Measurements from ENCODE around the gene ADAMTS12. TPM values are rescaled to one million over a fixed set of nuclear protein-coding genes. Genes with fewer than 3 reads are reported as not detected.

The ADAMTS12 gene
- total RNA-seq, 1 experiment from 2014 or later = not detected

GRCh38 chr5:33743099-33743498 is 148.7 kb downstream of the ADAMTS12 start:
- Mint-ChIP-seq H3K27ac (ENCODE audit: unreplicated experiment) (no peak overlapping the region), H3K4me1 (ENCODE audit: low read depth, unreplicated experiment) (no peaks in the 10 kb centered on the region), H3K36me3 (ENCODE audit: insufficient read depth, unreplicated experiment) (peaks cover 5% of the 10 kb centered on the region), H3K9me3 (ENCODE audit: unreplicated experiment) (no peaks in the 10 kb centered on the region), H3K27me3 (ENCODE audit: insufficient read depth, unreplicated experiment) (peaks cover 2% of the 10 kb centered on the region), H3K4me3 (ENCODE audit: unreplicated experiment) (no peak overlapping the region)
- Histone ChIP-seq H3K27me3 (replicated peaks; ENCODE audit: control insufficient read depth, insufficient read depth, low read length) (no peaks in the 10 kb centered on the region), H3K36me3 (ENCODE audit: control insufficient read depth, insufficient read depth, low read length) (no peaks in the 10 kb centered on the region), H3K9me3 (no peaks in the 10 kb centered on the region), H3K4me3 (ENCODE audit: low read depth, low read length) (no peak overlapping the region), H3K4me1 (peaks cover 10% of the 10 kb centered on the region; the same call in 1 of the 2 replicates)
- ChIA-PET CTCF (no interaction called here), POLR2A (no interaction called here)
- TF ChIP-seq CTCF (IDR thresholded peaks at IDR 0.05; ENCODE audit: insufficient read depth in 1 of 2, low read depth in 1 of 2, low read length in 1 of 2, severe bottlenecking in 1 of 2, unreplicated experiment in 1 of 2) = no peak
- DNase-seq = no peak
- no TSS peak for BruUV-seq (replicated peaks)
- intact Hi-C loops (cut with micrococcal nuclease; ENCODE audit: unreplicated experiment) = no loop called here

- no peak for TF ChIP-seq CTCF (IDR thresholded peaks at IDR 0.05; ENCODE audit: insufficient read depth in 1 of 2, low read depth in 1 of 2, low read length in 1 of 2, severe bottlenecking in 1 of 2, unreplicated experiment in 1 of 2)
- Histone ChIP-seq H3K4me3 (ENCODE audit: low read depth, low read length) (no peak overlapping the region), H3K9me3 (no peaks in the 10 kb centered on the region), H3K36me3 (ENCODE audit: control insufficient read depth, insufficient read depth, low read length) (no peaks in the 10 kb centered on the region), H3K4me1 (peaks cover 10% of the 10 kb centered on the region; the same call in 1 of the 2 replicates), H3K27me3 (replicated peaks; ENCODE audit: control insufficient read depth, insufficient read depth, low read length) (no peaks in the 10 kb centered on the region)
- H3K9me3 Mint-ChIP-seq (ENCODE audit: unreplicated experiment) = no peaks in the 10 kb centered on the region
- POLR2A ChIA-PET = no interaction called here
- DNase-seq = no peak
- CTCF ChIA-PET = no interaction called here
- no peak overlapping the region for H3K27ac Mint-ChIP-seq (ENCODE audit: unreplicated experiment)
- H3K4me1 Mint-ChIP-seq (ENCODE audit: low read depth, unreplicated experiment) = no peaks in the 10 kb centered on the region
- no peak overlapping the region for H3K4me3 Mint-ChIP-seq (ENCODE audit: unreplicated experiment)
- BruUV-seq (replicated peaks) = no TSS peak
- peaks cover 5% of the 10 kb centered on the region for H3K36me3 Mint-ChIP-seq (ENCODE audit: insufficient read depth, unreplicated experiment)
- peaks cover 2% of the 10 kb centered on the region for H3K27me3 Mint-ChIP-seq (ENCODE audit: insufficient read depth, unreplicated experiment)
- intact Hi-C loops (cut with micrococcal nuclease; ENCODE audit: unreplicated experiment) = no loop called here
These were observed 149.6 kb downstream of the ADAMTS12 start for GRCh38 chr5:33742181-33742580.

GRCh38 chr5:33738967-33739366 is 152.8 kb downstream of the ADAMTS12 start:
- no peak overlapping the region for H3K4me3 ChIP-seq (ENCODE audit: low read depth, low read length)
- intact Hi-C loops (cut with micrococcal nuclease; ENCODE audit: unreplicated experiment) = loop anchor here (10.0 kb wide), 1 partner anchor 196 kb away; the partner anchor contains the start of gene RXFP3
- Mint-ChIP-seq H3K27ac (ENCODE audit: unreplicated experiment) (peak overlapping the region; percentile 57), H3K36me3 (ENCODE audit: insufficient read depth, unreplicated experiment) (peaks cover 5% of the 10 kb centered on the region), H3K9me3 (ENCODE audit: unreplicated experiment) (no peaks in the 10 kb centered on the region), H3K27me3 (ENCODE audit: insufficient read depth, unreplicated experiment) (peaks cover under 1% of the 10 kb centered on the region), H3K4me1 (ENCODE audit: low read depth, unreplicated experiment) (no peaks in the 10 kb centered on the region), H3K4me3 (ENCODE audit: unreplicated experiment) (no peak overlapping the region)
- ChIA-PET POLR2A (no interaction called here), CTCF (no interaction called here)
- no TSS peak for BruUV-seq (replicated peaks)
- H3K4me1 ChIP-seq = peaks cover 10% of the 10 kb centered on the region; the same call in 1 of the 2 replicates
- H3K27me3 ChIP-seq (replicated peaks; ENCODE audit: control insufficient read depth, insufficient read depth, low read length) = no peaks in the 10 kb centered on the region
- TF ChIP-seq CTCF (IDR thresholded peaks at IDR 0.05; ENCODE audit: insufficient read depth in 1 of 2, low read depth in 1 of 2, low read length in 1 of 2, severe bottlenecking in 1 of 2, unreplicated experiment in 1 of 2) = no peak
- no peaks in the 10 kb centered on the region for H3K36me3 ChIP-seq (ENCODE audit: control insufficient read depth, insufficient read depth, low read length)
- peak in 1 of 2 experiments; percentile 16 for DNase-seq
- H3K9me3 ChIP-seq = no peaks in the 10 kb centered on the region
